Stimulated activated CD8-positive, alpha-beta memory T cell treated with anti-CD3 and anti-CD28 coated beads, Interleukin-7, amount 100 ng/mL, for 1 hour (primary cell): ENCODE results near the gene LCN10.
A peak's percentile ranks its signal among the peaks of the same experiment; 100 is the strongest.

Source experiments
- DNase-seq, 2 donors: peaks; one replicate each; pipeline ENCODE4 v3.0.0-alpha.2; 2020; ENCODE audit warnings: low read depth in 2 of 2

Gene LCN10

GRCh38 chr9:136739509-136739908 lies 3.2 kb downstream of the LCN10 start:
- DNase-seq = no peak

- no peak for DNase-seq
Observed at GRCh38 chr9:136738960-136739359, 3.8 kb downstream of the LCN10 start.

DNA sequence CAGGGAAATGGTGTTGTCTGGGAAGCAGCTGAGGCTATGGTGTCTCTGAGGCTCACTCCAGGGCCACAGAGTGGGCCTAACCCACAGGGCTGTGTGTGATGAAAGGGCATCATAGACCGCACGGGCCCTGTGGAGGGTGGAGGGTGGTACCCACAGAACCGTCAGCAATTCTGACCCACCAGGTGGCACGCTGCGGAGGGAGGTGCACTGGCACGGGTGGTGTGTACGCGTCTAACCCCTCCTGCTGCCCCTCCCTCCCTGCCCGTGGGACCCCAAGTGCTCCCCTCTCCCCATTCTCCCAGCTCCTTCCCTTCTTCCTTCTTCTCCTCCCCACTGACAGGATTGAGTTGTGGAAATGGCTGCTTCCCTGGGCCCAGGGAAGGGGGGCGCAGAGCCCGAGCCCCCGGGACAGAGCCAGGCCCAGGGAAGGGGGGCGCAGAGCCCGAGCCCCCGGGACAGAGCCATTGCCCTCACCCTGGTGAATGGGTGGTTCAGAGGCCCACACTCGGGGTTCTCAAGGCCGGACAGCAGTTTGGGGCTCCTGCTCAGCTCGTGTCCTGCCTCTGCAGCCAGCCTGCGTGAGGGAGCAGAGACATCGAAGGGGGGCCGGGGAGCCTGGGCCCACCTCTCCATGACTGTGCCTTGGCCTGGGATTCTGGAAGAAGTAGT lies 6.8 kb downstream of the LCN10 start:
- DNase-seq = no peak

GRCh38 chr9:136734837-136735496 lies 7.8 kb downstream of the LCN10 start:
- DNase-seq = no peak

DNA sequence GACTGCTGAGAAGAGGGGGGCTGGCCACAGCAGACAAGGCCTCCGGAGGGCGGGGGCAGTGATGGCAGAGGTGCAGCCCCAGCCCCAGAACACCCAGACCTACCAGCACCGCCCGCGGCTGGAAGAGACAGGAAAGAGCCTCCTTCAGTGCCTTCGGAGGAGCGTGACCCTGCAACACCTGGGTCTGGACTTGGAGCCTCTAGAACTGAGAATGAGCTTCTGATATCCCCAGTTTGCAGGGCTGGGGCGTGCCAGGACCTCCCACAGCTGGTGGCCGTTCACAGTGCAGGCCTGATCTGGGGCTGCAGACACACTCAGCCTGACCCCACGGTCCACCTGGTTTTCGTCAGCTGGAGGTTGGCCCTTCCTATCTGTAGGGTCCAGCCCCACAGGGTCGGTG lies 9.1 kb downstream of the LCN10 start:
- DNase-seq = no peak

GRCh38 chr9:136732444-136733178 lies 10.1 kb downstream of the LCN10 start:
- no peak for DNase-seq

DNA sequence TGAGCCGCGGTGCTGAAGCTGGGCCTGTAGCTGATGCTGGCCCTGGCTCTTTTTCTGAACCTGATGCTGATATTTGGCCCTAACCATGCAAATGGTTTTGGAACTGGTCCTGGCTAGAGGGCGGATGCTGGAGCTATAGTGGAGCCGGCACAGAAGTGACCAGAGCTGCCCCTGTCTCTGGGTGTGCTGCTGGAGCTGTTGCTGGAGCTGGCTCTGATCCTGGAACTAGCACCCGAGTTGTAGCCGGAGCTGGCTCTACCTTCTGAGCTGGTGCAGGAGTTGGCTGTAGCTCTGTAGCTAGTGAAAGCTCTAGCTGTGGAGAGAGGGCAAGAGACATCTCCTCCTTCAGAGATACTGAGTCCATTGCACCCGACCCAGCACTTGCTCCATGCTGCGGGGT lies 12.8 kb downstream of the LCN10 start:
- no peak for DNase-seq

GRCh38 chr9:136729144-136729543 lies 13.6 kb downstream of the LCN10 start:
- no peak for DNase-seq

GRCh38 chr9:136728548-136729123 lies 14.1 kb downstream of the LCN10 start:
- no peak for DNase-seq

DNA sequence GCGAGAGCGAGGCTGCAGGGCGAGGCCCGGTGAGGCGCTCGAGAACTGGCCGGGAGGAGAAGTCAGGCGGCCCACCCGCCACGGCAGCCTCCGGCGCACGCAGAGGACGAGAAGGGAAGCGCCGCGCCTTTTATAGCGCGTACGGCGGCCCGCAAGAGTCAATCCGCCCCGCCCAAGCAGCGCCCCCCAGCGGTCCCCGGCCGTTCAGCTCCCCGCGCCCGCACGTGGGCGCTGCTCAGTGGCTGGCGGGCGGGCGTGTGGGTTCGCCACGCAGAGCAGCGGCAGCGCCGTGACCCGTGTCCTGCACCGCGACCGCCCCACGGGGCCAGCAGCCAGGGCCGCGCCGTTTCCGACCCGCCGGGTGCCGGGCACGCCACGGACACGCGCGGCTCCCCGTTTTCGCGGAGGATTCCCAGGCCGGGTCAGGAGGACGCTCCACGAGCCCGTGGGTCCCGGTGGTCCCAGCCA lies 14.6 kb downstream of the LCN10 start:
- DNase-seq = peak; percentile 86 to 92

DNA sequence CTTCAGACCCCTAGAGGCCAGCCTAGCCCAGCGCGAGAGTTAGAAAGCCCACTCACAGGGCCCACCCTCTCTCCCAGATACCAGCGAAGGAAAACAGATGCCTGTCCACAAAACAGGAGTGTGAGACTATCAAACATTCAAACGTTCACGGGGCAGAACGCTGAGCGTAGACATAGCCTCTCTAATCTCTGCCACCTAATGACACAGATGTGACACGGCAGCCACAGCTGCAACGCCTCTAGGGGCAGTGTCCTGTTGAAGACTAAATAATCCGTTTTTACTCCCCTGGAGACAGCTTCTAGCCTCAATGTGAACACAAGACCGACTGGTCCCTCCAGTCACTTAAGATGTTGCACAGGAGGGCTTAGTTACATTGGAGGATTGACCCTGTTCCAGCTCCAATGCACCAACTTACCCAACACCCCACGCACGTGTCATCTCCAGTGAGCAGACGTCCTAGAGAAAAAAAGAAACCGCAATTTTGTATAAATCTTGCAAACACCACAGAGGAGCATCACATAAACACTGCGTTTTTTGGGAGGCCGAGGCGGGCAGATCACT lies 16.0 kb downstream of the LCN10 start:
- DNase-seq = no peak

DNA sequence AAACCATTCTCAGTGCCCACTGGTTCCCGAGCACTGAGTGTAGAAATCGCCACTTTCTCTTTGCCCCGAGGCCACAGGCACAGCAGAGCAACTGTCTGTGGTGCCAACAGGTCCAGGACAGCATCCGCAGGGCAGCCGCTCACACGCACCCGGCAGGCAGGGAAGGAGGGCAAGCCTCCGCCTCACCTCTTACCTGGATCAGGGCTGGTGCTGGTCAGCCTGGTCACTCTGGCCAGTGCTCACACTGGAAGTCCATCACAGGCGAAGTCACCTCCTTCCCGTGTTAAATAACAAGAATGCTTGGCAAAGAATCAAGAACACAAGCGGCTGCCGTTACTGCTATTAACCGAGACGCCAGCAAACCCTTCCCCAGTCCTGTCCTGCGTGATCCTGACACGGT lies 16.6 kb downstream of the LCN10 start:
- no peak for DNase-seq

- no peak for DNase-seq
Observed at GRCh38 chr9:136725612-136726011, 17.1 kb downstream of the LCN10 start.

DNA sequence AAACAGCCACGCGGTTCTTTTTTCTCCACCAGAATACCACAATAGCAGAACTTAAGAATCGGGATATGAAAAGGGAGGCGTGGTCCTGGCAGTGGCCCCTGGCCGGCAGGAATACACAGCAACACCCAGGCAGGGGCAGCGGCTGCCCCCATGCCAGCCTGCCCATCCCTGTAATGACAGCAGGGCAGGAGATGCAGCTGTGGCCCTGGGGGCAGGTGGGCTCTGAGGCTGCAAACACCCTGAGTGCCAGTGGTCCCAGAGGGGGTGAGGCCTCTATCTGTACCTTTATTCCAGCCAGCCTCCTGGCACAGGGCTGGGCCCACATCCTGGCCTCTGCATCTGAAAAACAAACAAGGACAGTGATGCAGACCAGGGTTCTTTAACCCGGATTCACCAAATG lies 18.0 kb downstream of the LCN10 start:
- DNase-seq = no peak

GRCh38 chr9:136723989-136724388 lies 18.8 kb downstream of the LCN10 start:
- DNase-seq = no peak

- no peak for DNase-seq
Observed at GRCh38 chr9:136723362-136723976, 19.3 kb downstream of the LCN10 start.

DNA sequence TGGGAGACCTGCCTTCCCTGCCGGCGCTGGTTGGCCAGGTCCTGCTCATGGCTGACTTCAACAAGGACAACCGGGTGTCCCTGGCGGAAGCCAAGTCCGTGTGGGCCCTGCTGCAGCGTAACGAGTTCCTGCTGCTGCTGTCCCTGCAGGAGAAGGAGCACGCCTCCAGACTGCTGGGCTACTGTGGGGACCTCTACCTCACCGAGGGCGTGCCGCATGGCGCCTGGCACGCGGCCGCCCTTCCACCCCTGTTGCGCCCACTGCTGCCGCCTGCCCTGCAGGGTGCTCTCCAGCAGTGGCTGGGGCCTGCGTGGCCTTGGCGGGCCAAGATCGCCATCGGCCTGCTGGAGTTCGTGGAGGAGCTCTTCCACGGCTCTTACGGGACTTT lies 19.8 kb downstream of the LCN10 start:
- no peak for DNase-seq

GRCh38 chr9:136722093-136722968 lies 20.4 kb downstream of the LCN10 start:
- no peak for DNase-seq

DNA sequence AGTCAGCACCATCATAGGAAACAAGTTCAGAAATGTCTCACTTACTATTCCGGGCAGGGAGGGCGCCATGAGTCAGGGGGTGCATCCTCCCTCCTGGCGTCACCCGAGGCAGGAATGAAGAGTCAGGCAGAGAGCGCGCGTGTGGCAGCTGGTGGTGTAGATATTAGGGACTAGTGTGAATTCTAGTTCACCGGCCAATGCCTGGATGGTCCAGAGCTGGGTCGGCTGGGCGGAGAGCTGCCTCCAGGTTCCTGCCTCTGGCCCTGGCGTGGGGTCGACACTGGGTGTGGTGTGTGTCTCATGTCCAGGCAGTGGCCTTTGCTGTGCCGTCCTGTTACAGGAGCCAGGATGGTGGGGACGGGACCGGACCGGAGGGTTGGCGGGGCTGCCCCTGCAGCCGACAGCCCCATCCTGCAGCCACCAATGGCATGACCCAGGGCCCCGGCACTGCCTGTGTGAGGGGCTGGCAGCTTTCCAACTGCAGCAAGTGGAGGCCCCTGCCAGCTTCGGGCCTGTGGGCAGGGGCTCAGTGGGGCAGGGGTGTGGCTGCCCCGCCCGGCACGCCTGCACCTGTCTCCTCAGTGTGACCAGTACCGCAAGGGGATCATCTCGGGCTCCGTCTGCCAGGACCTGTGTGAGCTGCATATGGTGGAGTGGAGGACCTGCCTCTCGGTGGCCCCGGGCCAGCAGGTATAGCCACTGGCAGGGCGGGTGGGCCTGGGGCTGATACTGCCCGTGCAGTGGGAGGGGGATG lies 21.2 kb downstream of the LCN10 start:
- DNase-seq = no peak

GRCh38 chr9:136720898-136721338 lies 21.8 kb downstream of the LCN10 start:
- DNase-seq = no peak
